WTC11 (cell line): ENCODE results near the gene UBXN2A. TPM values are rescaled to one million over a fixed set of nuclear protein-coding genes. Genes with fewer than 3 reads are reported as not detected.

Source experiments
- ATAC-seq: fragments of 200-7000 bp; cut with Tn5 transposase; 2 replicates; pipeline ENCODE4 v1.10.0; 2021; ENCODE audit warnings: mild to moderate bottlenecking, moderate library complexity
- CTCF ChIA-PET: fragments of 300-600 bp; sonication (Branson Sonifier 250); formaldehyde crosslinking; loops from one replicate; lab custom pipeline; 2021; ENCODE audit warnings: antibody characterized with exemption; lab: Charles Lee
- POLR2A ChIA-PET: fragments of 350-600 bp; sonication (Branson Sonifier 250); formaldehyde crosslinking; loops from one replicate; lab custom pipeline; 2021; ENCODE audit warnings: antibody characterized with exemption; lab: Charles Lee
- DNase-seq: peaks from one replicate; pipeline ENCODE4 v3.0.0; 2021; ENCODE audit warnings: low spot score
- H3K27ac Mint-ChIP-seq: 2 replicates; pipeline ENCODE4 v1.8.0; 2021; ENCODE audit warnings: mixed read lengths
- H3K27me3 Mint-ChIP-seq: 2 replicates; pipeline ENCODE4 v1.8.0; 2021; ENCODE audit warnings: low read depth, mild to moderate bottlenecking, moderate library complexity, mixed read lengths
- H3K36me3 Mint-ChIP-seq: 2 replicates; pipeline ENCODE4 v1.8.0; 2021; ENCODE audit warnings: mixed read lengths
- H3K4me1 Mint-ChIP-seq: 2 replicates; pipeline ENCODE4 v1.8.0; 2022; ENCODE audit warnings: mixed read lengths
- H3K4me3 Mint-ChIP-seq: 2 replicates; pipeline ENCODE4 v1.8.0; 2021; ENCODE audit warnings: mild to moderate bottlenecking, moderate library complexity, mixed read lengths
- H3K9me3 Mint-ChIP-seq: 2 replicates; pipeline ENCODE4 v1.8.0; 2021; ENCODE audit warnings: mixed read lengths
- ELF4 ChIP-seq: sonication (generic); formaldehyde crosslinking; IDR thresholded peaks from 2 replicates; pipeline ENCODE4 v1.8.1; 2022; ENCODE audit warnings: low read depth, mild to moderate bottlenecking, moderate library complexity, missing genetic modification reagents
- GTF2I ChIP-seq: fragments of 250-450 bp; sonication (Bioruptor Pico); conservative IDR thresholded peaks from 2 replicates; pipeline ENCODE4 v1.4.0; 2021; ENCODE audit warnings: mild to moderate bottlenecking
- JUN ChIP-seq: sonication (generic); formaldehyde crosslinking; IDR thresholded peaks from 2 replicates; pipeline ENCODE4 v1.8.0; 2023; ENCODE audit warnings: mild to moderate bottlenecking, missing genetic modification reagents
- MXD4 ChIP-seq: fragments of 250-450 bp; sonication (Bioruptor Pico); IDR thresholded peaks from 2 replicates; pipeline ENCODE4 v1.8.0; 2021; ENCODE audit warnings: mild to moderate bottlenecking, moderate library complexity, borderline replicate concordance
- NFYB ChIP-seq: sonication (generic); formaldehyde crosslinking; conservative IDR thresholded peaks from 2 replicates; pipeline ENCODE4 v1.8.0; 2022; ENCODE audit warnings: low read depth, missing genetic modification reagents
- NR2C2 ChIP-seq: sonication (generic); formaldehyde crosslinking; IDR thresholded peaks from 2 replicates; pipeline ENCODE4 v1.8.0; 2022; ENCODE audit warnings: mild to moderate bottlenecking, missing genetic modification reagents
- NR3C1 ChIP-seq: sonication (generic); formaldehyde crosslinking; conservative IDR thresholded peaks from 2 replicates; pipeline ENCODE4 v1.8.1; 2023; ENCODE audit warnings: low read depth, mild to moderate bottlenecking, missing genetic modification reagents
- RORB ChIP-seq: fragments of 250-450 bp; sonication (Bioruptor Pico); IDR thresholded peaks from 2 replicates; pipeline ENCODE4 v1.9.0; 2021; ENCODE audit warnings: mild to moderate bottlenecking
- TEAD1 ChIP-seq: sonication (generic); formaldehyde crosslinking; IDR thresholded peaks from 2 replicates; pipeline ENCODE4 v1.8.0; 2022; ENCODE audit warnings: mild to moderate bottlenecking, missing genetic modification reagents
- ZBTB21 ChIP-seq: sonication (generic); formaldehyde crosslinking; IDR thresholded peaks from 2 replicates; pipeline ENCODE4 v1.8.1; 2023; ENCODE audit warnings: mild to moderate bottlenecking, missing genetic modification reagents, borderline replicate concordance
- ZNF396 ChIP-seq: fragments of 250-450 bp; sonication (Bioruptor Pico); IDR thresholded peaks from 2 replicates; pipeline ENCODE4 v1.8.0; 2021; ENCODE audit warnings: mild to moderate bottlenecking, moderate library complexity, borderline replicate concordance
- ZNF416 ChIP-seq: fragments of 250-450 bp; sonication (Bioruptor Pico); IDR thresholded peaks from 2 replicates; pipeline ENCODE4 v1.9.0; 2021; ENCODE audit warnings: mild to moderate bottlenecking, inconsistent platforms
- ZNF671 ChIP-seq: fragments of 250-450 bp; sonication (Bioruptor Pico); IDR thresholded peaks from 2 replicates; pipeline ENCODE4 v1.8.0; 2021; ENCODE audit warnings: mild to moderate bottlenecking
- total RNA-seq: library from RNA; stranded (reverse); gene quantifications from 3 replicates; pipeline ENCODE4 v1.2.3, GENCODE V29; 2021
- TF ChIP-seq, protein P1 (sequence below): sonication (generic); formaldehyde crosslinking; IDR thresholded peaks from 2 replicates; pipeline ENCODE4 v1.8.1; 2023; ENCODE audit warnings: mild to moderate bottlenecking, moderate library complexity, missing genetic modification reagents
- TF ChIP-seq, protein P2 (sequence below): sonication (generic); formaldehyde crosslinking; IDR thresholded peaks from 2 replicates; pipeline ENCODE4 v1.8.0; 2022; ENCODE audit warnings: mild to moderate bottlenecking, missing genetic modification reagents
- TF ChIP-seq, protein P3 (sequence below): fragments of 250-450 bp; sonication (Bioruptor Pico); conservative IDR thresholded peaks from 2 replicates; pipeline ENCODE4 v1.9.0; 2021; ENCODE audit warnings: mild to moderate bottlenecking
- TF ChIP-seq, protein P4 (sequence below): sonication (generic); formaldehyde crosslinking; IDR thresholded peaks from 2 replicates; pipeline ENCODE4 v1.8.1; 2023; ENCODE audit warnings: mild to moderate bottlenecking, missing genetic modification reagents, moderate library complexity
- TF ChIP-seq, protein P5 (sequence below): sonication (generic); formaldehyde crosslinking; IDR thresholded peaks from 2 replicates; pipeline ENCODE4 v1.8.0; 2022; ENCODE audit warnings: mild to moderate bottlenecking, missing genetic modification reagents
- TF ChIP-seq, protein P6 (sequence below): sonication (generic); formaldehyde crosslinking; IDR thresholded peaks from 2 replicates; pipeline ENCODE4 v1.8.1; 2022; ENCODE audit warnings: mild to moderate bottlenecking, moderate library complexity, missing genetic modification reagents

UBXN2A gene
- total RNA-seq, 1 experiment from 2014 or later = 16.8 TPM

DNA sequence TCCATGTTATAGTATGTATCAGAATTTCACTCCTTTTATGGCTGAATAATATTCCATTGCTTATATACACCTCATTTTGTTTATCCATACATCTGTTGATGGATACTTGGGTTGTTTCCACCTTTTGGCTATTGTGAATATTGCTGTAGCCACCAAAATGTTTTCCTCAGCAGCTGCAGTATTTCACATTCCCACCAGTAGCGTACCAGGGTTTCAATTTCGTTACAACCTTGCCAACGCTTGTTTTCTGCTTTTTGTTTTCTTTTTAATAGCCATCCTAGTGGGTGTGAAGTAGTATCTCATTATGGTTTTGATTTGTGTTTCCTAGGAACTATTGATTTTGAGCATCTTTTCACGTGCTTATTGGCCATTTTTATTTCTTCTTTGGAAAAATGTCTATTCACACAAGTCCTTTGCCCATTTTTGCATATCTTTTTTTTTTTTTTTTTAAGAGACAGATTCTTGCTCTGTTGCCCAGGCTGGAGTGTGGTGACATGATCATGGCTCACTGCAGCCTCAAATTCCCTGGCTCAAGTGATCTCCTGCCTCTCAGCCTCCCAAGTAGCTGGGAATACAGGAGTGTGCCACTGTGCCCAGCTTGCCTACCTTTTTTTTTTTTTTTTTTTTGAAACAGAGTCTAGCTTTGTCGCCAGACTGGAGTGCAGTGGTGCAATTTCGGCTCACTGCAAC, 14.2 kb downstream of the UBXN2A start (continued):
- TF ChIP-seq, protein P1, sequence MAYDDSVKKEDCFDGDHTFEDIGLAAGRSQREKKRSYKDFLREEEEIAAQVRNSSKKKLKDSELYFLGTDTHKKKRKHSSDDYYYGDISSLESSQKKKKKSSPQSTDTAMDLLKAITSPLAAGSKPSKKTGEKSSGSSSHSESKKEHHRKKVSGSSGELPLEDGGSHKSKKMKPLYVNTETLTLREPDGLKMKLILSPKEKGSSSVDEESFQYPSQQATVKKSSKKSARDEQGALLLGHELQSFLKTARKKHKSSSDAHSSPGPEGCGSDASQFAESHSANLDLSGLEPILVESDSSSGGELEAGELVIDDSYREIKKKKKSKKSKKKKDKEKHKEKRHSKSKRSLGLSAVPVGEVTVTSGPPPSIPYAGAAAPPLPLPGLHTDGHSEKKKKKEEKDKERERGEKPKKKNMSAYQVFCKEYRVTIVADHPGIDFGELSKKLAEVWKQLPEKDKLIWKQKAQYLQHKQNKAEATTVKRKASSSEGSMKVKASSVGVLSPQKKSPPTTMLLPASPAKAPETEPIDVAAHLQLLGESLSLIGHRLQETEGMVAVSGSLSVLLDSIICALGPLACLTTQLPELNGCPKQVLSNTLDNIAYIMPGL (CRISPR knock-in tag) = no peak
- TF ChIP-seq NFYB (CRISPR knock-in tag) = no peak
- no peak for TF ChIP-seq ZNF671 (CRISPR knock-in tag)
- TF ChIP-seq, protein P2, sequence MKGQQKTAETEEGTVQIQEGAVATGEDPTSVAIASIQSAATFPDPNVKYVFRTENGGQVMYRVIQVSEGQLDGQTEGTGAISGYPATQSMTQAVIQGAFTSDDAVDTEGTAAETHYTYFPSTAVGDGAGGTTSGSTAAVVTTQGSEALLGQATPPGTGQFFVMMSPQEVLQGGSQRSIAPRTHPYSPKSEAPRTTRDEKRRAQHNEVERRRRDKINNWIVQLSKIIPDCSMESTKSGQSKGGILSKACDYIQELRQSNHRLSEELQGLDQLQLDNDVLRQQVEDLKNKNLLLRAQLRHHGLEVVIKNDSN (CRISPR knock-in tag) = no peak

DNA sequence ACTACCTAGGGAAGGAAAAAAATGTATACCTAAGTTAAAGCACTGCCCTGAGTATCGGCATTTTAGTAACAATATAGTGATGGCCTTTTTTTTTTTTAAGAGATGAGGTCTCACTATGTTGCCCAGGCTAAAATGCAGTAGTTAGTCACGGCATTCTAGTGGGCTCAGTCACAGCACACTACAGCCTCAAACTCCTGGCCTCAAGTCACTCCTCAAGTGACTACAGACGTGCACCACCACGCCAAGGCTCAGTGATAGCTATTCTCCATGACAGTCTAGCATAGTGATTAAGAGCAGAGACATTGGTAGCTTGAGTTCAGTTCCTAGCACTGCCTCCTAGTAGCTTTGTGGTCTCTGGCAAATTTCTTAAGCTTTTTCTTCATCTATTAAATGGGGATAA, 27.6 kb downstream of the UBXN2A start:
- POLR2A ChIA-PET = no interaction called here
- Mint-ChIP-seq H3K27me3 (no peaks in the 10 kb centered on the region), H3K36me3 (peaks cover 15% of the 10 kb centered on the region), H3K4me3 (no peak overlapping the region), H3K27ac (no peak overlapping the region), H3K9me3 (peaks cover 5% of the 10 kb centered on the region; the same call in 1 of the 2 replicates), H3K4me1 (no peaks in the 10 kb centered on the region)
- ATAC-seq = no peak
- no peak for DNase-seq
- CTCF ChIA-PET = interaction anchor here (0.7 kb wide), 1 partner anchor 41 kb away, joined by 3 read pairs; the partner anchor contains the start of gene ATAD2B
- TF ChIP-seq ZNF416 (CRISPR knock-in tag) = no peak
- TF ChIP-seq, all 79 proteins: peak for 0

DNA sequence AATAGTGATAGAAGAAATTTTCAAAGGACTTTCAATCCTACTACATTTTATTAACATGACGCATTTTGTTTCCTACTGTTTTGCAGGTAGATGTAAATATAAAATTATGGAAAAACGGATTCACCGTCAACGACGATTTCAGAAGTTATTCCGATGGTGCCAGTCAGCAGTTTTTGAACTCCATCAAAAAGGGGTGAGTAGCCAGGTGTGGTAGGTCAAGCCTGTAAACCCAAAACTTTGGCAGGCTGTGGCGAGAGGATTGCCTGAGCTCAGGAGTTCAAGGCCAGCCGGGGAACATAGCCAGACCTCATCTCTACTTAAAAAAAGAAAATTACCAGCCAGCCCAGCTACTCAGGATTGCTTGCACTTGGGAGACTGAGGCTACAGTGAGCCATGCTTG, 36.6 kb downstream of the UBXN2A start:
- Mint-ChIP-seq H3K27ac (no peak overlapping the region), H3K9me3 (no peaks in the 10 kb centered on the region), H3K27me3 (no peaks in the 10 kb centered on the region), H3K36me3 (peaks cover 31% of the 10 kb centered on the region), H3K4me3 (no peak overlapping the region), H3K4me1 (no peaks in the 10 kb centered on the region)
- ATAC-seq (no peak), DNase-seq (no peak)
- CTCF ChIA-PET = no interaction called here
- TF ChIP-seq, protein P3, sequence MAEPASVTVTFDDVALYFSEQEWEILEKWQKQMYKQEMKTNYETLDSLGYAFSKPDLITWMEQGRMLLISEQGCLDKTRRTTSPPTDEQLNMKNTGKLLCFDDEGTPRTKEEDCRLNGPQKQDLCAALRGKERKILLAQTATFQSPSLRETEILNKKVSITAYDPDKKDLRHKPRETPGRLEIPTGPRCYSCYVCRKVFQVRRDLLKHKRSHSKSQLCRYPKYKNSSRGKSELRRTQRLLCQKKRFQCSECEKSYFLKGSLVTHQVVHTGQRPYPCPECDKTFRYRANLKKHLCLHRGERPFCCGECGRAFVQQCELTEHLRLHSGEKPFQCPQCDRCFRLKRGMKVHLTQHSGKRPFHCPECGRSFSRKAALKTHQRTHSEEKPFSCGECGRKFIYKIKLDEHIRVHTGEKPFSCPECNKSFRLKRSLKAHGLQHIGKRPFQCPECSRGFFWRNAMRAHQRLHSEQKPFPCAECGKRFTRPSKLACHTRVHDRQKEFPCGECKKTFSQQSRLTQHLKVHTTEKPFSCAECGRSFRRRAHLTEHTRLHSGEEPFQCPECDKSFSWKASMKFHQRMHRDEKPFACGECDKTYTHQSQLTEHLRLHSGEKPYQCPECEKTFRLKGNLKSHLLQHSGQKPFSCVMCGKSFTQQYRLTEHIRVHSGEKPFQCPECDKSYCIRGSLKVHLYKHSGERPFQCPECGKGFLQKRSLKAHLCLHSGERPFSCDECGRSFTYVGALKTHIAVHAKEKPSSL (CRISPR knock-in tag) = no peak
- TF ChIP-seq RORB (CRISPR knock-in tag) (no peak), ZBTB21 (no peak), ELF4 (no peak), NR3C1 (CRISPR knock-in tag) (no peak), TEAD1 (CRISPR knock-in tag) (no peak), JUN (CRISPR knock-in tag) (no peak), GTF2I (CRISPR knock-in tag) (no peak)
- TF ChIP-seq, protein P4, sequence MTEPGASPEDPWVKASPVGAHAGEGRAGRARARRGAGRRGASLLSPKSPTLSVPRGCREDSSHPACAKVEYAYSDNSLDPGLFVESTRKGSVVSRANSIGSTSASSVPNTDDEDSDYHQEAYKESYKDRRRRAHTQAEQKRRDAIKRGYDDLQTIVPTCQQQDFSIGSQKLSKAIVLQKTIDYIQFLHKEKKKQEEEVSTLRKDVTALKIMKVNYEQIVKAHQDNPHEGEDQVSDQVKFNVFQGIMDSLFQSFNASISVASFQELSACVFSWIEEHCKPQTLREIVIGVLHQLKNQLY (CRISPR knock-in tag) = no peak
- TF ChIP-seq, all 79 proteins: peak for 0
- POLR2A ChIA-PET = no interaction called here

DNA sequence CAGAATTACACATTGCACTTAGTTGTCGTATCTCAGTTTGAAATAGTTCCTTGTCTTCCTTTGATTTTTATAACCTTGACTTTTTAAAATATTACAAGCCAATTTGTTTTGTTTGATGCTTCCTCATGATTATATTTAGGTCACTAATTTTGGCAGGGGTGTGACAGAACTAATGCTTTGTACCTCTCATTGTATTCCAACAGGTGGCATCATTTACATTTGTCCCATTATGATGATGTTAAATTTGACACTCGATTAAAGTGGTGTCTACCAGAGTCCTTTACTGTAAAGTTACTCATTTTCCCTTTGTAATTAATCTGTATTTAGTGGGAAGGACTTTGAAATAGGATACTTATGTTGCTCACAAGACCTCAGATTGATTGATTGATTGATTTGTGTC, 48.1 kb downstream of the UBXN2A start:
- ChIA-PET CTCF (no interaction called here), POLR2A (no interaction called here)
- H3K9me3 Mint-ChIP-seq = no peaks in the 10 kb centered on the region
- DNase-seq (no peak), ATAC-seq (no peak)
- no peaks in the 10 kb centered on the region for H3K27me3 Mint-ChIP-seq
- H3K36me3 Mint-ChIP-seq = peaks cover 3% of the 10 kb centered on the region; the same call in 1 of the 2 replicates
- H3K4me3 Mint-ChIP-seq = no peak overlapping the region
- H3K4me1 Mint-ChIP-seq = peaks cover 14% of the 10 kb centered on the region
- no peak overlapping the region for H3K27ac Mint-ChIP-seq
- TF ChIP-seq, protein P1 (CRISPR knock-in tag) = no peak
- no peak for TF ChIP-seq NR2C2
- TF ChIP-seq, protein P5, sequence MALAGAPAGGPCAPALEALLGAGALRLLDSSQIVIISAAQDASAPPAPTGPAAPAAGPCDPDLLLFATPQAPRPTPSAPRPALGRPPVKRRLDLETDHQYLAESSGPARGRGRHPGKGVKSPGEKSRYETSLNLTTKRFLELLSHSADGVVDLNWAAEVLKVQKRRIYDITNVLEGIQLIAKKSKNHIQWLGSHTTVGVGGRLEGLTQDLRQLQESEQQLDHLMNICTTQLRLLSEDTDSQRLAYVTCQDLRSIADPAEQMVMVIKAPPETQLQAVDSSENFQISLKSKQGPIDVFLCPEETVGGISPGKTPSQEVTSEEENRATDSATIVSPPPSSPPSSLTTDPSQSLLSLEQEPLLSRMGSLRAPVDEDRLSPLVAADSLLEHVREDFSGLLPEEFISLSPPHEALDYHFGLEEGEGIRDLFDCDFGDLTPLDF (CRISPR knock-in tag) = no peak
- no peak for TF ChIP-seq ZNF396
- TF ChIP-seq, protein P6, sequence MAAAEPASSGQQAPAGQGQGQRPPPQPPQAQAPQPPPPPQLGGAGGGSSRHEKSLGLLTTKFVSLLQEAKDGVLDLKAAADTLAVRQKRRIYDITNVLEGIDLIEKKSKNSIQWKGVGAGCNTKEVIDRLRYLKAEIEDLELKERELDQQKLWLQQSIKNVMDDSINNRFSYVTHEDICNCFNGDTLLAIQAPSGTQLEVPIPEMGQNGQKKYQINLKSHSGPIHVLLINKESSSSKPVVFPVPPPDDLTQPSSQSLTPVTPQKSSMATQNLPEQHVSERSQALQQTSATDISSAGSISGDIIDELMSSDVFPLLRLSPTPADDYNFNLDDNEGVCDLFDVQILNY (CRISPR knock-in tag) = no peak
- no peak for TF ChIP-seq ZNF671 (CRISPR knock-in tag)
- TF ChIP-seq MXD4 (CRISPR knock-in tag) = no peak
